IPS-18a (cell line): ENCODE data around the gene CDS2.

Experiments used
- H3K27ac ChIP-seq: one replicate; pipeline ENCODE4 v1.5.1; 2013; ENCODE audit warnings: low read length
- H3K27me3 ChIP-seq: one replicate; pipeline ENCODE4 v1.6.1; 2013; ENCODE audit warnings: mild to moderate bottlenecking, low read length; ENCODE audit not compliant: control insufficient read depth, insufficient read depth
- H3K36me3 ChIP-seq: one replicate; pipeline ENCODE4 v1.6.1; 2013; ENCODE audit warnings: low read depth, low read length; ENCODE audit not compliant: control insufficient read depth
- H3K4me1 ChIP-seq: one replicate; pipeline ENCODE4 v1.6.1; 2013; ENCODE audit warnings: low read depth, low read length; ENCODE audit not compliant: control insufficient read depth
- H3K4me3 ChIP-seq: one replicate; pipeline ENCODE4 v1.5.1; 2013; ENCODE audit warnings: low read length
- H3K9ac ChIP-seq: one replicate; pipeline ENCODE4 v1.6.1; 2013; ENCODE audit warnings: mild to moderate bottlenecking, low read length, moderate library complexity
- H3K9me3 ChIP-seq: one replicate; pipeline ENCODE4 v1.6.1; 2013; ENCODE audit warnings: low read depth, low read length; ENCODE audit not compliant: control insufficient read depth

CDS2 gene

GRCh38 chr20:5221061-5221430, 94.2 kb downstream of the CDS2 start:
- Histone ChIP-seq H3K9ac (no peak overlapping the region), H3K9me3 (no peaks in the 10 kb centered on the region), H3K36me3 (no peaks in the 10 kb centered on the region), H3K27ac (no peak overlapping the region), H3K27me3 (no peaks in the 10 kb centered on the region), H3K4me3 (no peak overlapping the region), H3K4me1 (no peaks in the 10 kb centered on the region)

DNA sequence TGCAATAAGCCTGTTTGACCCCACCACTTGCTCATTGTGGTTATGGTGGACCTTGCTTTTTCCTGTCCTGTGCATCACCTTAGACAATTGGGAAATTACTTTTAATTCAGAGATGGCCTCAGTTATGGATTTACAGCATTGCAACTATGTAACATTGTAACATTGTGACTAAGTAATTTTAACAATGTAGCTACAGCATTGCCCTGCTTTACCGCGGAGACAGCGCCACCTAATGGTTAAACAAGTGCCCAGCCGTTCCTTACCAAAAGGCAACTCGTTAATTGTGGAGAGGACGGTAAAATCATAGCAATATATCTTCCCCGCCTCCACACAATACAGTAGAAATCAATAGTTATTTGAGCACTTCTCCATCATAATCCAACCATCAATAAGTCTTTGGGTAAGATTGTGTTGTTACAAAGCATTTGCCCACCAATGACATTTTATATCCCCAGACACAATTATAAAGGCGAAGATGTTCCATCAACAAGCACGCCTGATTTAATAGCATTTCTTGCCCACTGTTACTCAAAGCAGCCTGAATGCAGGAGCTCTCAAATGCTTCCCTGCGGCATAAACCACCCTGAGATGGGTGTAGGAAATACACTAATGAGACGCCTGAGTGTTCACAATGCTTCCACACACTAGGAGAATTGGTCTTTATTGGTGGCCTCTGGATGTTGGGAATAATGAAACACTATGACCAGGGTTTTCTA, 96.3 kb downstream of the CDS2 start:
- no peak overlapping the region for H3K27ac ChIP-seq
- H3K4me1 ChIP-seq: no peaks in the 10 kb centered on the region
- H3K4me3 ChIP-seq: no peak overlapping the region
- no peaks in the 10 kb centered on the region for H3K36me3 ChIP-seq
- H3K9ac ChIP-seq: no peak overlapping the region
- no peaks in the 10 kb centered on the region for H3K27me3 ChIP-seq
- no peaks in the 10 kb centered on the region for H3K9me3 ChIP-seq

DNA sequence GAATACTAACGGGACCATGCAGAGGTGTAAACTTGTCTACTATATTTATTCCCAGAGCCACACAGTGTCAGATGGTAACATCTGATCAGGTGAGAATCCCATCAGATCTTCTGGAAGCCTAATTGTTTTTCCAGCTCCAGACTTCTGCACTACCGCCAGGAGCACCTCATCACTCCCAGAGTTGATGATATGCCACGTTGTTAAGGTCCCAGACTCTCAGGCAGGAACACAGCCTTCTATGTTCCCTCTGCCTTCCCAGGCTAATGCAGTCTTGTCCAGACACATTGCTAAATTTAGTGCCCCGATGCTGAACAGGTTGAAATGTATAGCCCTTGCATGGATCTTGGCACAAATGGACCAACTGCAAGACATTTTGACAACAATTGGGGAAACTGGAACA, 103.7 kb downstream of the CDS2 start:
- H3K4me1 ChIP-seq: no peaks in the 10 kb centered on the region
- H3K36me3 ChIP-seq: no peaks in the 10 kb centered on the region
- H3K27me3 ChIP-seq: no peaks in the 10 kb centered on the region
- H3K9me3 ChIP-seq: no peaks in the 10 kb centered on the region
- no peak overlapping the region for H3K9ac ChIP-seq
- no peak overlapping the region for H3K4me3 ChIP-seq
- H3K27ac ChIP-seq: no peak overlapping the region

DNA sequence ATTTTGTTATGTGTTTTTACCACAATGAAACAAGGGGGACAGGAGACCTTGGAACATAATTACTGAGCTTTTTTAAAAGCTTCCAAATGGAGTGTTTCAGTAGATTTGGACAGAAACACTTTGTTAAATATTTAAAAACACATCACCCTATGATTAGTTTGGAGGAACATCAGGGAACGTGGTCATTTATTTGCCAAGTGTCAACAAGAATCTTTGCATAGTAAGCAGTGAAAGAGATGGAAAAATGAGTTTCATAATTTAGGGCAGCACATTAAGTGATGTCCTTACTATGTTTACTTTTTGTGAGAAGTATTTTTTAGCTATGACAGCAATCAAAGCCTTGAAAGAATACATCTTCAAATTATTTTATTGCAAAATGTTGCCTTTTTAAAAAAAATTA, 107.3 kb downstream of the CDS2 start:
- H3K27me3 ChIP-seq: no peaks in the 10 kb centered on the region

GRCh38 chr20:5234978-5235377, 108.2 kb downstream of the CDS2 start:
- Histone ChIP-seq H3K27ac (no peak overlapping the region), H3K4me3 (no peak overlapping the region), H3K9me3 (no peaks in the 10 kb centered on the region), H3K9ac (no peak overlapping the region), H3K36me3 (no peaks in the 10 kb centered on the region), H3K4me1 (no peaks in the 10 kb centered on the region), H3K27me3 (no peaks in the 10 kb centered on the region)

More for the DNA sequence above, 107.3 kb downstream of the CDS2 start:
- H3K27ac ChIP-seq: no peak overlapping the region
- no peaks in the 10 kb centered on the region for H3K4me1 ChIP-seq
- no peak overlapping the region for H3K4me3 ChIP-seq
- H3K9me3 ChIP-seq: no peaks in the 10 kb centered on the region
- no peak overlapping the region for H3K9ac ChIP-seq
- H3K36me3 ChIP-seq: no peaks in the 10 kb centered on the region
